A549 (cell line): ENCODE data around the gene SORBS1. TPM values are rescaled to one million over a fixed set of nuclear protein-coding genes. Genes with fewer than 3 reads are reported as not detected.

Experiments used
- ATAC-seq, 2 experiments: fragments of 200-7000 bp in 1 of 2; fragments of >200 bp in 1 of 2; cut with Nextera tagmentation in 1 of 2; cut with Tn5 transposase in 1 of 2; 3 replicates each; pipeline versions ENCODE4 v1.8.0 to v1.9.1; 2018 to 2020; ENCODE audit warnings: mild to moderate bottlenecking in 1 of 2, moderate library complexity in 1 of 2
- CTCF ChIA-PET: fragments of 300-600 bp; sonication (Branson Sonifier 250); formaldehyde crosslinking; extraction: SDS; loops from one replicate; lab custom pipeline; 2021; ENCODE audit warnings: antibody characterized with exemption, inconsistent platforms; lab: Yijun Ruan, JAX
- POLR2A ChIA-PET: fragments of 350-600 bp; formaldehyde crosslinking; extraction: SDS; loops from one replicate; lab custom pipeline; 2021; ENCODE audit warnings: antibody characterized with exemption, inconsistent platforms; lab: Yijun Ruan, JAX
- DNase-seq, 2 experiments: peaks; one replicate each; pipeline versions ENCODE4 v3.0.0 to v3.0.0-alpha.2; 2011 to 2016; ENCODE audit warnings: low read depth in 1 of 2, low spot score in 1 of 2
- FAIRE-seq: peaks from 2 replicates; lab custom pipeline; 2011; peaks lifted over from hg19 to GRCh38; lab: Jason Lieb, UNC
- H3K27ac ChIP-seq, 2 experiments: fragments of >200 bp; sonication (Bioruptor Twin); formaldehyde crosslinking; 3 replicates each; pipeline ENCODE4 v1.5.1; 2016 to 2017
- H3K4me1 ChIP-seq: fragments of >200 bp; sonication (Bioruptor Twin); formaldehyde crosslinking; 3 replicates; pipeline ENCODE4 v1.6.1; 2016
- H3K4me2 ChIP-seq: fragments of >200 bp; sonication (Bioruptor Twin); formaldehyde crosslinking; 3 replicates; pipeline ENCODE4 v1.6.1; 2016
- H3K4me3 ChIP-seq: fragments of >200 bp; sonication (Bioruptor Twin); formaldehyde crosslinking; 3 replicates; pipeline ENCODE4 v1.5.1; 2016
- H3K9me3 ChIP-seq: fragments of >200 bp; sonication (Bioruptor Twin); formaldehyde crosslinking; 3 replicates; pipeline ENCODE4 v1.6.1; 2016
- CBX2 ChIP-seq: fragments of 200-600 bp; sonication (generic); IDR thresholded peaks from 2 replicates; pipeline ENCODE4 v1.6.1; 2016; ENCODE audit warnings: low read depth, mild to moderate bottlenecking, borderline replicate concordance
- CBX8 ChIP-seq: fragments of 200-600 bp; sonication (generic); IDR thresholded peaks from 2 replicates; pipeline ENCODE4 v1.6.1; 2016
- CEBPB ChIP-seq, 2 experiments: fragments of >200 bp in 1 of 2; sonication (Bioruptor Twin) in 1 of 2; formaldehyde crosslinking in 1 of 2; IDR thresholded peaks; 2 replicates each; pipeline ENCODE4 v1.6.1; 2012 to 2016
- CHD2 ChIP-seq: fragments of 150-350 bp; IDR thresholded peaks from 2 replicates; pipeline ENCODE4 v1.6.1; 2014; ENCODE audit warnings: low read length; ENCODE audit not compliant: partially characterized antibody
- CHD4 ChIP-seq: fragments of 200-600 bp; sonication (generic); IDR thresholded peaks from 2 replicates; pipeline ENCODE4 v1.6.1; 2016; ENCODE audit warnings: antibody characterized with exemption, mild to moderate bottlenecking, borderline replicate concordance
- EHMT2 ChIP-seq: fragments of 200-600 bp; sonication (generic); IDR thresholded peaks from 2 replicates; pipeline ENCODE4 v1.6.1; 2016; ENCODE audit warnings: antibody characterized with exemption, low read depth, mild to moderate bottlenecking, moderate library complexity
- EP300 ChIP-seq, 2 experiments: fragments of >200 bp; sonication (Bioruptor Twin); formaldehyde crosslinking; IDR thresholded peaks; 2 replicates in 1 of 2; 3 replicates in 1 of 2; pipeline ENCODE4 v1.6.1; 2016 to 2017
- FOSB ChIP-seq: fragments of 250-450 bp; sonication (Bioruptor Pico); IDR thresholded peaks from 2 replicates; pipeline ENCODE4 v1.5.0; 2020; ENCODE audit warnings: mild to moderate bottlenecking, moderate library complexity
- FOSL2 ChIP-seq, 2 experiments: fragments of 450-650 bp in 1 of 2; fragments of >200 bp in 1 of 2; sonication (Bioruptor Twin) in 1 of 2; formaldehyde crosslinking; IDR thresholded peaks; 2 replicates each; pipeline versions ENCODE4 v1.5.0 to v1.6.1; 2016 to 2020; ENCODE audit warnings: mild to moderate bottlenecking in 1 of 2, moderate library complexity in 1 of 2
- FOXS1 ChIP-seq: fragments of 250-450 bp; sonication (Bioruptor Pico); IDR thresholded peaks from 2 replicates; pipeline ENCODE4 v1.5.0; 2020; ENCODE audit warnings: mild to moderate bottlenecking, moderate library complexity
- HDAC2 ChIP-seq: fragments of 200-600 bp; sonication (generic); IDR thresholded peaks from 2 replicates; pipeline ENCODE4 v1.6.1; 2016
- HOXB13 ChIP-seq: fragments of 250-450 bp; sonication (Bioruptor Pico); IDR thresholded peaks from 2 replicates; pipeline ENCODE4 v1.5.0; 2020; ENCODE audit warnings: low read depth, mild to moderate bottlenecking, moderate library complexity
- HOXB5 ChIP-seq: fragments of 250-450 bp; sonication (Bioruptor Pico); IDR thresholded peaks from 2 replicates; pipeline ENCODE4 v1.5.0; 2020; ENCODE audit warnings: mild to moderate bottlenecking, moderate library complexity
- JUNB ChIP-seq: fragments of >200 bp; sonication (Bioruptor Twin); formaldehyde crosslinking; IDR thresholded peaks from 2 replicates; pipeline ENCODE4 v1.6.1; 2016
- MAFK ChIP-seq: fragments of 450-650 bp; IDR thresholded peaks from 2 replicates; pipeline ENCODE4 v1.6.1; 2014; ENCODE audit not compliant: partially characterized antibody
- MYC ChIP-seq: IDR thresholded peaks from 2 replicates; pipeline ENCODE4 v1.6.1; 2012; ENCODE audit warnings: mild to moderate bottlenecking, inconsistent platforms, low read length, improper control_type of control experiment, borderline replicate concordance
- NR3C1 ChIP-seq: fragments of >200 bp; sonication (Bioruptor Twin); formaldehyde crosslinking; IDR thresholded peaks from 3 replicates; pipeline ENCODE4 v1.6.1; 2017
- POLR2AphosphoS2 ChIP-seq: conservative IDR thresholded peaks from 2 replicates; pipeline ENCODE4 v1.6.1; 2012; ENCODE audit warnings: low read length, improper control_type of control experiment, inconsistent platforms
- RNF2 ChIP-seq: fragments of 200-600 bp; sonication (generic); IDR thresholded peaks from 2 replicates; pipeline ENCODE4 v1.6.1; 2016; ENCODE audit warnings: low read depth, mild to moderate bottlenecking, antibody characterized with exemption, moderate library complexity, borderline replicate concordance
- ZC3H11A ChIP-seq: fragments of 450-650 bp; IDR thresholded peaks from 2 replicates; pipeline ENCODE4 v1.6.1; 2014; ENCODE audit warnings: antibody characterized with exemption, mild to moderate bottlenecking
- ZNF302 ChIP-seq: fragments of 250-450 bp; sonication (Bioruptor Pico); IDR thresholded peaks from 2 replicates; pipeline ENCODE4 v1.9.0; 2021; ENCODE audit warnings: inconsistent platforms, mild to moderate bottlenecking, moderate library complexity
- ZSCAN20 ChIP-seq: fragments of 250-450 bp; sonication (Bioruptor Pico); IDR thresholded peaks from 2 replicates; pipeline ENCODE4 v1.8.0; 2022; ENCODE audit warnings: mild to moderate bottlenecking, moderate library complexity
- WGBS: methylation state at CpG from one replicate; pipeline ENCODE4 v1.1.6; 2017; ENCODE audit errors: missing lambda C conversion rate; 5-methylcytosine and 5-hydroxymethylcytosine counted together
- polyA plus RNA-seq, 4 experiments: library from polyadenylated mRNA; depleted of rRNA in 3 of 4; stranded (reverse); fragments of >200 nt; fragmentation: RNase III in 1 of 4; extraction: RNeasy Plus Mini Kit Qiagen cat#74134 plus additional on column Dnase treatment in 1 of 4; gene quantifications; 2 replicates in 3 of 4; 3 replicates in 1 of 4; pipeline ENCODE4 v1.2.3, GENCODE V29; 2011 to 2017
- TF ChIP-seq, protein P1 (sequence below): IDR thresholded peaks from 2 replicates; pipeline ENCODE4 v1.6.1; 2012
- TF ChIP-seq, protein P2 (sequence below): fragments of 250-450 bp; sonication (Bioruptor Pico); IDR thresholded peaks from 2 replicates; pipeline ENCODE4 v1.5.0; 2020; ENCODE audit warnings: low read depth, mild to moderate bottlenecking, moderate library complexity
- TF ChIP-seq, protein P3 (sequence below): fragments of >200 bp; sonication (Bioruptor Twin); formaldehyde crosslinking; IDR thresholded peaks from 3 replicates; pipeline ENCODE4 v1.5.1; 2016

The SORBS1 gene
- polyA plus RNA-seq, 2 of the 4 experiments (the other 2 are of a cell fraction) = 0.39 to 0.80 TPM

DNA sequence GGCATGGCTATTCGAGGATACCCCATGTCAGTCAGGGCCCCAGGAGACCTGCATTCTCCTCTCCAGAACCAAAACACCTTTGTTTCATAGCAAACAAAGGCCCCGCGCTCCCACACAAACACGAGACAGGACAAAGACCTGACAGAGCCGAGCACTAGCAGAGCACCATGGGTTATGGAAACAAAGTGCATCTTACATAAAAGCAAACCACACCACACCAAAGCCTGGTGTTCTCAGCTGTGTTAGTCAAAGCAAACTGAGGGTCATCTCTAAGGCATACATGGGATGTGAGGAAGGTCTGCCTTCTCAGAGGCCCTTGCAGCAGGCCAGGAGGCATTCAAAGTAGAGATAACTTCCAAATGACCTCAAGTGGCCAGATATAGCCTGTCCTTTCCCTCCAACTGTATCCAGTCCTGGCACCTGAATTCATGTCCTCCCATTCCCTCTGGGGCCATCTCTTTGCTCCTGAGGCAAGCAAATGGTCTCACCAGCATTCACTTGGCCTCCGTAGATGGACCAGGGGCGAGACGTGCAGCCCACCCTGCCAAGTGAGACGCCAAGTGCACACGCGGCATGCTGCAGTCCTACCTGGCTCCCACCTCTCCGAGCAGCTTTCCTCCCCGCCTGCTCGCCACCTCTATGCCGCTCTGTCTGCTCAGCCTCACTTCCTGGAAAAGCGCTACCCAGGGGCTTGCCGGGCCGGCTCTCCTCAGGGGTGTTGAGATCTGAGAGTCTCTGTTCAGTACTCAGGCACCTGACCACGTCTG, 225.1 kb downstream of the SORBS1 start (continued):
- TF ChIP-seq HOXB13 (CRISPR knock-in tag) (no peak), FOSB (CRISPR knock-in tag) (no peak), ZC3H11A (no peak), EHMT2 (no peak), HOXB5 (no peak), MYC (no peak), FOXS1 (no peak), POLR2AphosphoS2 (no peak)
- TF ChIP-seq, all 56 proteins: peak for 0

DNA sequence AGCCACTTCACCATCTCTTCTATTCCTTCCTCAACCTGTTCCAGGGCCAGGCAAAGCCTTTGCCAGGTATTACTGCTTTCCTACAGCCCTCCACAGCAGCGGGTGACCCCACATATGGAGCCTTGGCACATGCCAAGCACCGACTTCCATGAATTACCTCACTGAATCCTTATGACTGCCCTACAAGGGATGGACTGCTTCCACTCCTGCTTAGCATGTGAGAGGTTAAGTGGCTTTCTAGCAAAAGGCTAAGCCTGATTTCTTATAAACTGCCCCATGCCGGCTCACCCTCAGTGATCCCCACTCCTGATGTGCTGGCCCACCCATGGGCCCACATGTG, 226.4 kb downstream of the SORBS1 start:
- TF ChIP-seq CHD4 (no peak), HOXB5 (no peak), MAFK (no peak), FOXS1 (no peak), ZC3H11A (no peak), RNF2 (no peak)
- Histone ChIP-seq H3K4me3 (no peak overlapping the region), H3K9me3 (no peaks in the 10 kb centered on the region), H3K4me1 (peaks cover 43% of the 10 kb centered on the region), H3K27ac (peak overlapping the region; percentile 46 to 75; a peak in 5 of 6 replicates), H3K4me2 (peak overlapping the region; percentile 52)
- ATAC-seq (peak in 1 of 2 experiments; percentile 12; a peak in 2 of 6 replicates), DNase-seq (no peak), FAIRE-seq (no peak)
- 58% methylated on average over 3 of the region's 3 CpGs for WGBS
- ChIA-PET POLR2A (no interaction called here), CTCF (interaction anchor here (1.2 to 5.2 kb wide), 3 partner anchors 10 to 88 kb away, joined by 5 to 27 read pairs (median 5); no protein-coding TSS in a partner anchor)

DNA sequence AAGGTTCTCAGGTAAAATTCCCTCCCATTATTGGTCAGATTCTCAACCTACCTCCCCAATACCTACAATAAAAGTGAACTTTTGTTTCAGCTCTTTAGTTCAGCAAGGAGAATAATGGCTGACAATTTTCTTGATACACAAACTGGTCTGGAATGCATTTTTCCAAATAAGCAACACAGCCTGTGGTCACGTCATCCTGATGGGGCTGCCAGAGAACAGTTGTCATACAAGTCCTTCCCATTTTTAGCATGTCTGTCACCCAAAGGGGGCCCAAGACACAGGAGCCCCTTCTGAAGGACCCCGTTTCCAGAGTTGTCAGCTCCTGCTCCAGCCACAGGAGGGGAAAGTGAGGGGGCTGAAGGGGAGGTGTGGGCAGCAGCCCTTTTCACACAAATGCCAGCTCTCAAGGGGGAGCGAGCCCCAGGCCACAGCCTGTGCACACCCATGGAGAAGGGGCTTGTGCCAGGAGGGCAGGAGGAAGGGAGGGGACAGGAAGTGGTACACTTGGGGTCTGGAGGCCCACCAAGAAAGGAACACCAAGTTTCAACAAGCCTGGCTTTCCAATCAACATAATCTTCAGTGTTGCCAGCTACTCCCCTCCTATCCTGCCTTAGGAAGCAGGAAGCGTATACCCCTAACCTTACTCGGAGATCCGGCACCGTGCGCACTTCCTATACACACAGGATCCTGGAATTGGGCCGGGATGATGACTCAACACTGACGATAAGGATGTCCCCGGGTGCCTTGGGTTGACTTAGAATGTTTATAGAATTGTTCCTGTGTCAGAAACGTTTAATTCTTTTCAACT, 227.0 kb downstream of the SORBS1 start:
- Histone ChIP-seq H3K4me3 (no peak overlapping the region), H3K4me1 (peaks cover 47% of the 10 kb centered on the region), H3K9me3 (no peaks in the 10 kb centered on the region), H3K27ac (peak overlapping the region; percentile 46 to 75; a peak in 5 of 6 replicates), H3K4me2 (peak overlapping the region; percentile 52)
- TF ChIP-seq HOXB13 (CRISPR knock-in tag) (no peak), CHD2 (no peak), FOSL2 (IDR thresholded peaks at IDR 0.05) (no peak), FOSL2 (CRISPR knock-in tag; IDR thresholded peaks at IDR 0.05) (peak; percentile 20; the same call in 1 of the 2 replicates)
- TF ChIP-seq, protein P1, sequence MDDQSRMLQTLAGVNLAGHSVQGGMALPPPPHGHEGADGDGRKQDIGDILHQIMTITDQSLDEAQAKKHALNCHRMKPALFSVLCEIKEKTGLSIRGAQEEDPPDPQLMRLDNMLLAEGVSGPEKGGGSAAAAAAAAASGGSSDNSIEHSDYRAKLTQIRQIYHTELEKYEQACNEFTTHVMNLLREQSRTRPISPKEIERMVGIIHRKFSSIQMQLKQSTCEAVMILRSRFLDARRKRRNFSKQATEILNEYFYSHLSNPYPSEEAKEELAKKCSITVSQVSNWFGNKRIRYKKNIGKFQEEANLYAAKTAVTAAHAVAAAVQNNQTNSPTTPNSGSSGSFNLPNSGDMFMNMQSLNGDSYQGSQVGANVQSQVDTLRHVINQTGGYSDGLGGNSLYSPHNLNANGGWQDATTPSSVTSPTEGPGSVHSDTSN = no peak
- CTCF ChIA-PET = interaction anchor here (0.9 to 5.2 kb wide), 5 partner anchors 11 to 87 kb away, joined by 3 to 27 read pairs (median 5); no protein-coding TSS in a partner anchor
- POLR2A ChIA-PET = no interaction called here
- ATAC-seq = peak; percentile 62 to 74; a peak in 4 of 6 replicates
- whole genome bisulfite sequencing = 37% methylated on average over 12 of the region's 12 CpGs
- peak; percentile 73 for FAIRE-seq
- DNase-seq = peak; percentile 35 to 45

DNA sequence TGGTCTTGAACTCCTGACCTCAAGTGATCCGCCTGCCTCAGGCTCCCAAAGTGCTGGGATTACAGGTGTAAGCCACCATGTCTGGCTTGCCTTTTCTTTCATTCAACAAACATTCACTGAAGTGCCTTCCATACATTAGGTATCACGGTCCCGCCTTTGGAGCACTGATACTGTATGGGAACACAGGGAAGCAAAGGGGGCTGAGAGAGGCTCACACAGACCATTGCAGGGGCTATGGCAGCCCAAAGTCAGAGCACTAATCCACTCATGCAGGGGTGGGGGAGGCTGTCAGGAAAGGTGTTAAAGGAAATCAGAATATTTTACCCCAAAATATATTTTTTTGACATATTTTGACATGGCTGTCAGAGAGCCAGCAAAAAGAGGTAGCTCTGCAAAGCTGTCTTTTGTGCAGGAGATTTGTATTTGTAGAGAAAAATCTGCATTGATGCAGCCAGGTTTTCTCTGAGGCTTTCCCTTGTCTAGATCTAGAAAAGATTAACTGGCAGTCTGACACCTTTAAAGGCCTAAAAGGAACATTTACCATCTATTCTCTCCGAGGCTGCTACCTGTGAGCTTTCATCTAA, 228.4 kb downstream of the SORBS1 start:
- Histone ChIP-seq H3K27ac (0 out of 6 replicates have a peak overlapping the region, but pooled peaks of 1 of the 2 experiments have one; percentile 9), H3K9me3 (no peaks in the 10 kb centered on the region), H3K4me3 (no peak overlapping the region), H3K4me1 (peaks cover 43% of the 10 kb centered on the region), H3K4me2 (no peak overlapping the region)
- FAIRE-seq = no peak
- POLR2A ChIA-PET = no interaction called here
- CTCF ChIA-PET = interaction anchor here (0.7 to 5.2 kb wide), 5 partner anchors 12 to 89 kb away, joined by 3 to 27 read pairs (median 4); no protein-coding TSS in a partner anchor
- WGBS = 95% methylated on average over 4 of the region's 4 CpGs
- TF ChIP-seq EP300 (IDR thresholded peaks at IDR 0.05) = no peak
- TF ChIP-seq ZSCAN20 (CRISPR knock-in tag) = no peak
- TF ChIP-seq ZNF302 (CRISPR knock-in tag) = no peak
- TF ChIP-seq, protein P2, sequence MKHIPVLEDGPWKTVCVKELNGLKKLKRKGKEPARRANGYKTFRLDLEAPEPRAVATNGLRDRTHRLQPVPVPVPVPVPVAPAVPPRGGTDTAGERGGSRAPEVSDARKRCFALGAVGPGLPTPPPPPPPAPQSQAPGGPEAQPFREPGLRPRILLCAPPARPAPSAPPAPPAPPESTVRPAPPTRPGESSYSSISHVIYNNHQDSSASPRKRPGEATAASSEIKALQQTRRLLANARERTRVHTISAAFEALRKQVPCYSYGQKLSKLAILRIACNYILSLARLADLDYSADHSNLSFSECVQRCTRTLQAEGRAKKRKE (CRISPR knock-in tag) = no peak
- TF ChIP-seq CEBPB (IDR thresholded peaks at IDR 0.05) = no peak
- TF ChIP-seq CHD2 = no peak
- no peak for TF ChIP-seq NR3C1
- no peak for TF ChIP-seq MYC
- TF ChIP-seq HDAC2 = no peak
- no peak for TF ChIP-seq POLR2AphosphoS2
- TF ChIP-seq CBX2 = no peak
- TF ChIP-seq FOSB (CRISPR knock-in tag) = no peak
- no peak for TF ChIP-seq CBX8
- TF ChIP-seq, protein P3, sequence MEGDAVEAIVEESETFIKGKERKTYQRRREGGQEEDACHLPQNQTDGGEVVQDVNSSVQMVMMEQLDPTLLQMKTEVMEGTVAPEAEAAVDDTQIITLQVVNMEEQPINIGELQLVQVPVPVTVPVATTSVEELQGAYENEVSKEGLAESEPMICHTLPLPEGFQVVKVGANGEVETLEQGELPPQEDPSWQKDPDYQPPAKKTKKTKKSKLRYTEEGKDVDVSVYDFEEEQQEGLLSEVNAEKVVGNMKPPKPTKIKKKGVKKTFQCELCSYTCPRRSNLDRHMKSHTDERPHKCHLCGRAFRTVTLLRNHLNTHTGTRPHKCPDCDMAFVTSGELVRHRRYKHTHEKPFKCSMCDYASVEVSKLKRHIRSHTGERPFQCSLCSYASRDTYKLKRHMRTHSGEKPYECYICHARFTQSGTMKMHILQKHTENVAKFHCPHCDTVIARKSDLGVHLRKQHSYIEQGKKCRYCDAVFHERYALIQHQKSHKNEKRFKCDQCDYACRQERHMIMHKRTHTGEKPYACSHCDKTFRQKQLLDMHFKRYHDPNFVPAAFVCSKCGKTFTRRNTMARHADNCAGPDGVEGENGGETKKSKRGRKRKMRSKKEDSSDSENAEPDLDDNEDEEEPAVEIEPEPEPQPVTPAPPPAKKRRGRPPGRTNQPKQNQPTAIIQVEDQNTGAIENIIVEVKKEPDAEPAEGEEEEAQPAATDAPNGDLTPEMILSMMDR = no peak
- no peak for TF ChIP-seq JUNB
- no peak for ATAC-seq
- no peak for DNase-seq
